Endothelial cell of umbilical vein (primary cell): ENCODE measurements around the gene TRERF1.

Experiments used
- EZH2 ChIP-seq: IDR thresholded peaks from 2 replicates; pipeline ENCODE4 v1.6.1; 2012; ENCODE audit warnings: borderline replicate concordance, low read depth, mild to moderate bottlenecking, moderate library complexity, low read length, inconsistent platforms; ENCODE audit not compliant: severe bottlenecking
- POLR2A ChIP-seq: IDR thresholded peaks from 2 replicates; pipeline ENCODE4 v1.6.1; 2012; ENCODE audit warnings: low read depth, mild to moderate bottlenecking, control low read depth, low read length
- POLR2AphosphoS5 ChIP-seq: IDR thresholded peaks from 2 replicates; pipeline ENCODE4 v1.6.1; 2012; ENCODE audit warnings: low read depth, mild to moderate bottlenecking, control low read depth, low read length, moderate library complexity; ENCODE audit not compliant: insufficient read depth
- TF ChIP-seq, protein P1 (sequence below), 2 donors: IDR thresholded peaks; 1 replicate in 1 of 2; 2 replicates in 1 of 2; pipeline ENCODE4 v1.5.1; 2011; ENCODE audit warnings: low read length in 2 of 2, mild to moderate bottlenecking in 2 of 2, moderate library complexity in 2 of 2, control low read depth in 1 of 2, inconsistent platforms in 1 of 2, low read depth in 1 of 2; ENCODE audit not compliant: insufficient read depth in 1 of 2; ENCODE audit errors: extremely low read depth in 1 of 2

DNA sequence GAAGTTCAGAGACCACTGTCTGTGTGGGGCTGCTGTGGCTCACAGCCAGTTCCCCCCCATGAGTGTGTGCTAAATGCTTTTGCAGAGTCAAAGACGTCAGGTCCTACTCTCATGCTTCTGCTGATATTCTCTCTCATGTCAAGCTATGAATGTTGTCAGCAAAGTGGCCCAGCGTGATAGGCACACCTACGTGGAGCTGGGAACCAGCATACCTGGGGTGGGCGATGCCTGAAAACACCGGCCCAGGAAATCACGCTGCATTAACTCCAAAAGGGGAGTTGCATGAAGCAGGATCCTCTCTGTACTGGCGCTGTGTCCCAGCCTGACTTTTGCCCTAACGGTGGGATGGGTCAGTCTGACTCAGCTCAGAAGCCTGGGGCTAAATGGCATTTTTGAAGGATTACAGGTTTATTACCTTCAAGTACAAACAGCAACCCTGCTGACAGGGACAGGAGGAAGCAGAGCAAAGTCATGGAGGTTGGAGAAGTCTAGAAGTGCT, 225.0 kb downstream of the TRERF1 start:
- TF ChIP-seq, protein P1, sequence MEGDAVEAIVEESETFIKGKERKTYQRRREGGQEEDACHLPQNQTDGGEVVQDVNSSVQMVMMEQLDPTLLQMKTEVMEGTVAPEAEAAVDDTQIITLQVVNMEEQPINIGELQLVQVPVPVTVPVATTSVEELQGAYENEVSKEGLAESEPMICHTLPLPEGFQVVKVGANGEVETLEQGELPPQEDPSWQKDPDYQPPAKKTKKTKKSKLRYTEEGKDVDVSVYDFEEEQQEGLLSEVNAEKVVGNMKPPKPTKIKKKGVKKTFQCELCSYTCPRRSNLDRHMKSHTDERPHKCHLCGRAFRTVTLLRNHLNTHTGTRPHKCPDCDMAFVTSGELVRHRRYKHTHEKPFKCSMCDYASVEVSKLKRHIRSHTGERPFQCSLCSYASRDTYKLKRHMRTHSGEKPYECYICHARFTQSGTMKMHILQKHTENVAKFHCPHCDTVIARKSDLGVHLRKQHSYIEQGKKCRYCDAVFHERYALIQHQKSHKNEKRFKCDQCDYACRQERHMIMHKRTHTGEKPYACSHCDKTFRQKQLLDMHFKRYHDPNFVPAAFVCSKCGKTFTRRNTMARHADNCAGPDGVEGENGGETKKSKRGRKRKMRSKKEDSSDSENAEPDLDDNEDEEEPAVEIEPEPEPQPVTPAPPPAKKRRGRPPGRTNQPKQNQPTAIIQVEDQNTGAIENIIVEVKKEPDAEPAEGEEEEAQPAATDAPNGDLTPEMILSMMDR (IDR thresholded peaks at IDR 0.05; ENCODE audit: extremely low read depth in 1 of 2, insufficient read depth in 1 of 2, low read depth in 1 of 2, low read length in 2 of 2), result no peak
- no peak for TF ChIP-seq POLR2AphosphoS5
- TF ChIP-seq EZH2, result no peak
- no peak for TF ChIP-seq POLR2A
